Measurements from ENCODE around the gene UBASH3A. TPM values are rescaled to one million over a fixed set of nuclear protein-coding genes. Genes with fewer than 3 reads are reported as not detected.

UBASH3A gene
- polyA plus RNA-seq (2012; rRNA removed) = not detected in 2 replicates
- not detected in 2 replicates for polyA plus RNA-seq (2012; cell fraction: cytosol; rRNA removed)
- not detected in 2 replicates for polyA plus RNA-seq (2012; cell fraction: nucleus; rRNA removed)

- H3F3A ChIP-seq (replicated peaks; ENCODE audit: insufficient read depth) = no peaks in the 10 kb centered on the region
- no peaks in the 10 kb centered on the region for H3K9me2 ChIP-seq
- ChIA-PET CTCF (interaction anchor here (0.6 to 0.7 kb wide), 2 partner anchors 94 to 286 kb away, joined by 3 read pairs; no protein-coding TSS in a partner anchor), POLR2A (no interaction called here)
- H3K9me3 ChIP-seq = no peaks in the 10 kb centered on the region
- no peak within 1 kb of the TSS for H3K4me2 ChIP-seq
- no peak within 1 kb of the TSS for H3K4me3 ChIP-seq (ENCODE audit: low read depth in 2 of 2, low read length in 1 of 2)
- no peaks in the 10 kb centered on the region for H3K36me3 ChIP-seq (replicated peaks in 1 of 2; ENCODE audit: control insufficient read depth in 1 of 2, insufficient read depth in 2 of 2, low read length in 1 of 2)
- no peak for DNase-seq
- no peaks in the 10 kb centered on the region for H3K79me2 ChIP-seq (ENCODE audit: insufficient read depth)
- no peak for TF ChIP-seq MAX (IDR thresholded peaks at IDR 0.05; ENCODE audit: low read depth)
- TF ChIP-seq RCOR1 (IDR thresholded peaks at IDR 0.05; ENCODE audit: low read length) = no peak
- no peak for TF ChIP-seq FOXJ3 (CRISPR knock-in tag; IDR thresholded peaks at IDR 0.05)
- TF ChIP-seq PBX3 (IDR thresholded peaks at IDR 0.05) = no peak
- no peak for TF ChIP-seq SMC3 (IDR thresholded peaks at IDR 0.05; ENCODE audit: low read depth, low read length)
- TF ChIP-seq MXI1 (IDR thresholded peaks at IDR 0.05; ENCODE audit: low read depth, low read length) = no peak
- TF ChIP-seq CHD2 (IDR thresholded peaks at IDR 0.05; ENCODE audit: low read length, partially characterized antibody) = no peak
- H3K27me3 ChIP-seq (ENCODE audit: insufficient read depth) = no peaks in the 10 kb centered on the region
- H3K9ac ChIP-seq = no peak within 1 kb of the TSS
- WGBS (ENCODE audit: low lambda C conversion rate) = 54% methylated on average over 16 of the region's 21 CpGs
- H2AFZ ChIP-seq (ENCODE audit: low read depth) = no peak within 1 kb of the TSS
- H3K27ac ChIP-seq (ENCODE audit: low read depth in 2 of 2, low read length in 1 of 2) = no peak within 1 kb of the TSS
- no peaks in the 10 kb centered on the region for H3K4me1 ChIP-seq (ENCODE audit: control insufficient read depth in 1 of 2, insufficient read depth in 2 of 2, low read depth in 1 of 2, low read length in 1 of 2)
- no peaks in the 10 kb centered on the region for H4K20me1 ChIP-seq (ENCODE audit: insufficient read depth)
Observed at GRCh38 chr21:42403611-42404231, at the start of gene UBASH3A. Gene UBASH3A (plus strand): TSS chr21:42403902. CDS start chr21:42403946, 44 bp downstream.

- no peaks in the 10 kb centered on the region for H3F3A ChIP-seq (replicated peaks; ENCODE audit: insufficient read depth)
- TF ChIP-seq GABPA (IDR thresholded peaks at IDR 0.05; ENCODE audit: low read depth) = no peak
- TF ChIP-seq YY1 (IDR thresholded peaks at IDR 0.05; ENCODE audit: low read depth) = no peak
- TF ChIP-seq GATA2 (CRISPR knock-in tag; IDR thresholded peaks at IDR 0.05) = no peak
- TF ChIP-seq FOSL2 (IDR thresholded peaks at IDR 0.05; ENCODE audit: borderline replicate concordance, low read depth) = no peak
- no peak for TF ChIP-seq RFX5 (IDR thresholded peaks at IDR 0.05; ENCODE audit: low read length)
- no peak for TF ChIP-seq TCF12 (IDR thresholded peaks at IDR 0.05)
- no peak for TF ChIP-seq SMC3 (IDR thresholded peaks at IDR 0.05; ENCODE audit: low read depth, low read length)
- TF ChIP-seq REST (IDR thresholded peaks at IDR 0.05; ENCODE audit: low read depth, low read length) = no peak
- TF ChIP-seq NRF1 (IDR thresholded peaks at IDR 0.05; ENCODE audit: low read depth, low read length) = no peak
- no peak for TF ChIP-seq MAX (IDR thresholded peaks at IDR 0.05; ENCODE audit: low read depth)
- TF ChIP-seq NFIC (IDR thresholded peaks at IDR 0.05; ENCODE audit: borderline replicate concordance) = no peak
- no peak for TF ChIP-seq RCOR1 (IDR thresholded peaks at IDR 0.05; ENCODE audit: low read length)
- TF ChIP-seq CTCF (IDR thresholded peaks at IDR 0.05) = no peak
Observed at GRCh38 chr21:42356046-42356445, 47.7 kb upstream of the UBASH3A start.

More at GRCh38 chr21:42356046-42356445, 47.7 kb upstream of the UBASH3A start:
- POLR2A ChIA-PET = no interaction called here
- no peaks in the 10 kb centered on the region for H4K20me1 ChIP-seq (ENCODE audit: insufficient read depth)
- no peaks in the 10 kb centered on the region for H3K79me2 ChIP-seq (ENCODE audit: insufficient read depth)
- no peaks in the 10 kb centered on the region for H3K27me3 ChIP-seq (ENCODE audit: insufficient read depth)
- DNase-seq = no peak
- H2AFZ ChIP-seq (ENCODE audit: low read depth) = no peak overlapping the region
- 0% methylated on average over 2 of the region's 2 CpGs for WGBS (ENCODE audit: low lambda C conversion rate)
- no peak overlapping the region for H3K27ac ChIP-seq (ENCODE audit: low read depth in 2 of 2, low read length in 1 of 2)
- no peaks in the 10 kb centered on the region for H3K4me1 ChIP-seq (ENCODE audit: control insufficient read depth in 1 of 2, insufficient read depth in 2 of 2, low read depth in 1 of 2, low read length in 1 of 2)
- H3K36me3 ChIP-seq (replicated peaks in 1 of 2; ENCODE audit: control insufficient read depth in 1 of 2, insufficient read depth in 2 of 2, low read length in 1 of 2) = no peaks in the 10 kb centered on the region
- H3K9ac ChIP-seq = no peak overlapping the region
- H3K4me2 ChIP-seq = no peak overlapping the region
- H3K9me2 ChIP-seq = no peaks in the 10 kb centered on the region
- no peaks in the 10 kb centered on the region; the same call in 1 of the 2 replicates for H3K9me3 ChIP-seq
- no peak overlapping the region for H3K4me3 ChIP-seq (ENCODE audit: low read depth in 2 of 2, low read length in 1 of 2)
- CTCF ChIA-PET = no interaction called here
